ENCODE data around the gene TBC1D5. TPM values are rescaled to one million over a fixed set of nuclear protein-coding genes. Genes with fewer than 3 reads are reported as not detected.

Gene TBC1D5
- polyA plus RNA-seq, 1 experiment = 27.0 TPM

DNA sequence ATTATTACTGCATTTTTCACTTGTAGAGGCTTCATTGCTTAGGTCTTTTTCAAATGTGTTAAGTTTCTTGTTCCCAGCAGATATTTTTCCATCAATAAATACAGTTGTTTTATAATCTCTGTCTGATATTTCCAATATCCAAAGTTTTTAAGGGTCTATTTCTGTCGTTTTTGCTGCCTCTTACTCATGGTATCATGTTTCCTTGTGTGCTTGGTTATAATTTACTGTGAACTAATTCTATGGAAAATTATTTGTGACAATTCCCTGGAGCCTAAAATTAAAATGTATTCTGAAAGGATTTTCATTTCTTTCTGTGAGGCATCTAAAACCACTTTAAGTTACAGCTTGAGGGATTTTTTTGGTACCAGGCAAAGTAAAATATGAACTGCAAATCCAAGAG lies 17.5 kb downstream of the TBC1D5 start:
- no peak for DNase-seq (ENCODE audit: low read depth)
- Histone ChIP-seq H3K27me3 (ENCODE audit: control insufficient read depth, insufficient read depth, low read length) (no peaks in the 10 kb centered on the region), H3K36me3 (ENCODE audit: control insufficient read depth, insufficient read depth, low read length) (no peaks in the 10 kb centered on the region), H3K4me3 (ENCODE audit: low read depth, low read length) (no peak overlapping the region)
- ChIA-PET POLR2A (no interaction called here), CTCF (interaction anchor here (0.6 kb wide), 1 partner anchor 872 kb away, joined by 4 read pairs; no protein-coding TSS in a partner anchor)
- TF ChIP-seq, protein P1, sequence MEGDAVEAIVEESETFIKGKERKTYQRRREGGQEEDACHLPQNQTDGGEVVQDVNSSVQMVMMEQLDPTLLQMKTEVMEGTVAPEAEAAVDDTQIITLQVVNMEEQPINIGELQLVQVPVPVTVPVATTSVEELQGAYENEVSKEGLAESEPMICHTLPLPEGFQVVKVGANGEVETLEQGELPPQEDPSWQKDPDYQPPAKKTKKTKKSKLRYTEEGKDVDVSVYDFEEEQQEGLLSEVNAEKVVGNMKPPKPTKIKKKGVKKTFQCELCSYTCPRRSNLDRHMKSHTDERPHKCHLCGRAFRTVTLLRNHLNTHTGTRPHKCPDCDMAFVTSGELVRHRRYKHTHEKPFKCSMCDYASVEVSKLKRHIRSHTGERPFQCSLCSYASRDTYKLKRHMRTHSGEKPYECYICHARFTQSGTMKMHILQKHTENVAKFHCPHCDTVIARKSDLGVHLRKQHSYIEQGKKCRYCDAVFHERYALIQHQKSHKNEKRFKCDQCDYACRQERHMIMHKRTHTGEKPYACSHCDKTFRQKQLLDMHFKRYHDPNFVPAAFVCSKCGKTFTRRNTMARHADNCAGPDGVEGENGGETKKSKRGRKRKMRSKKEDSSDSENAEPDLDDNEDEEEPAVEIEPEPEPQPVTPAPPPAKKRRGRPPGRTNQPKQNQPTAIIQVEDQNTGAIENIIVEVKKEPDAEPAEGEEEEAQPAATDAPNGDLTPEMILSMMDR (IDR thresholded peaks at IDR 0.05; ENCODE audit: insufficient read depth, low read depth, low read length) = no peak

DNA sequence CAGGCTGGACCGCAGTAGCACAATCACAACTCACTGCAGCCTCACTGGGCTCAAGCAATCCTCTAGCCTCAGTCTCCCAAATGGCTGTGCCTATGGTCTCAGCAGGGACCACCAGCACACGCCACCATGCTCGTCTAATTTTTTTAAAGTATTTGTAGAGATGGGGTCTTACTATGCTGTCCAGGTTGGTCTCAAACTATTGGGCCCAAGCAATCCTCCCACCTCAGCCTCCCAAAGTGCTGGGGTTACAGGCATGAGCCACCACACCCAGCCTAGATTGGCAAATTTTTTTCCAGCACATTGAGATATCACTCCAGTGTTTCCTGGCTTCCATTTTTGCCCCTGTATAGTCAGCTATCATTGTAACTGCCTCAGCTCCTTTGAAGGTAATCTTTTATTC lies 18.3 kb downstream of the TBC1D5 start:
- POLR2A ChIA-PET = no interaction called here
- Histone ChIP-seq H3K27me3 (ENCODE audit: control insufficient read depth, insufficient read depth, low read length) (no peaks in the 10 kb centered on the region), H3K36me3 (ENCODE audit: control insufficient read depth, insufficient read depth, low read length) (no peaks in the 10 kb centered on the region), H3K4me3 (ENCODE audit: low read depth, low read length) (no peak overlapping the region)
- no peak for DNase-seq (ENCODE audit: low read depth)
- CTCF ChIA-PET = interaction anchor here (0.6 kb wide), 1 partner anchor 871 kb away, joined by 4 read pairs; no protein-coding TSS in a partner anchor
- TF ChIP-seq, protein P1 (IDR thresholded peaks at IDR 0.05; ENCODE audit: insufficient read depth, low read depth, low read length) = no peak

DNA sequence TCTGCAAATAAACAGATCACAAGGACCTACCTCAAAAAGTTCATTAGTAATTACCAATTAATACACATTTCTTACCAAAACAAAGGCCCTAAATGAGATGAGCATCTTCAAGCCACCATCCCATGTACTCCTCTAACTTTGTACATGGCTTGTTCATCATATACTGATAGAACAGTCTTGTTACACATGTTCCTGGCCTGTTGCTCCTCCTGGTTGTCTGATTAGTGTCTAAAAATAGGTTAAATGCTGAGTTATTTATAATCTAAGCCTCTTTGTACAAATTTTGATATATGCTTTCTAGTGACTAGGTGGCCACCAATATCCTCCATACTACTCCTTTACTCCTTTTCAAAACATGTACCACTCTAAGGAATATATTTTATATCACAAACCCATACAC lies 25.0 kb downstream of the TBC1D5 start:
- TF ChIP-seq, protein P1 (IDR thresholded peaks at IDR 0.05; ENCODE audit: insufficient read depth, low read depth, low read length) = no peak
- POLR2A ChIA-PET = no interaction called here
- DNase-seq (ENCODE audit: low read depth) = no peak
- H3K36me3 ChIP-seq (ENCODE audit: control insufficient read depth, insufficient read depth, low read length) = no peaks in the 10 kb centered on the region
- no peaks in the 10 kb centered on the region for H3K27me3 ChIP-seq (ENCODE audit: control insufficient read depth, insufficient read depth, low read length)
- no peak overlapping the region for H3K4me3 ChIP-seq (ENCODE audit: low read depth, low read length)
- CTCF ChIA-PET = no interaction called here

DNA sequence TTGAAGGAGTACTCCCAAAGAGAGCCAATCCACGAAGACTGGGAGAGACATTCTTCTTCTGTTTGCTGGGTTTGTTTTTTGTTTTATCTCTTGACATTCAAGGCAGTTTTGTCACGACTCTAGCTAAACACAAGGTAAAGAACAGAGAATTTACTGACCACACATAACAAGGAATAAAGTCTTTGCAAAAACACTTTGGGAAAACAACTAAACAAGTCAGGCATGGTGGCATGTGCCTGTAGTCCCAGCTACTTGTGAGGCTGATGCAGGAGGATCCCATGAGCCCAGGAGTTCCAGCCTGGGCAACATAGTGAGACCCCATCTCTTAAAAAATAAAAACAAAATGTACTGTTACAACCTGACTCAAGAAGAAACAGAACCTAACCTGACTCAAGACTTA lies 28.0 kb downstream of the TBC1D5 start:
- ChIA-PET POLR2A (no interaction called here), CTCF (interaction anchor here (0.7 kb wide), 1 partner anchor 14 kb away, joined by 3 read pairs; no protein-coding TSS in a partner anchor)
- no peak for DNase-seq (ENCODE audit: low read depth)
- Histone ChIP-seq H3K36me3 (ENCODE audit: control insufficient read depth, insufficient read depth, low read length) (no peaks in the 10 kb centered on the region), H3K27me3 (ENCODE audit: control insufficient read depth, insufficient read depth, low read length) (no peaks in the 10 kb centered on the region), H3K4me3 (ENCODE audit: low read depth, low read length) (no peak overlapping the region)
- TF ChIP-seq, protein P1 (IDR thresholded peaks at IDR 0.05; ENCODE audit: insufficient read depth, low read depth, low read length) = no peak

DNA sequence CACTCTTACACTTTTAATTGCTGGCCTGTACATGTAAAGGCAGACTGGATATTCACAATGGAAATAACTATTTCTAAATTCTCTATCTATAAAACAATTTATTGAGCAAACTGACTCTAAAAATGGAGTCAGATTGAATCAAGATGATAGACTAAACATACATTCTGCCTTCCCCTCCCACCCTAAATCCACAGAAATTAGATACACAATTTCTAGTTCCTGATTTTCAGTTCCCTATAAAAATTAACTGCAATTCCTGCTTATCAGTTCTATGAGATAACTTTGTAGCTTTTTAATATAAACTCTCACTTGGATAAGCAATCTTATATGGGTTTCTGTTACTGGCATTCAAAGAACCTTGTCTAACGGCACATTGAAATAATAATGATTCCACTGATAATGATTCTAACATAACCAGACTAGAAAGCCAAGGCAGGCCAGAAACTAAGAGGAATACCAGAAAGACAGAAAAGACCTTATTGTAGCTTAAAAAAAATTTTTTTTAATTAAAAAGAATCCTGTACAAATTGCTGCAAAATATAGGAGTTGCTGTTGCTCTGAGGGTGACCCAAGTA lies 33.1 kb downstream of the TBC1D5 start:
- TF ChIP-seq, protein P1 (IDR thresholded peaks at IDR 0.05; ENCODE audit: insufficient read depth, low read depth, low read length) = no peak
- CTCF ChIA-PET = no interaction called here
- DNase-seq (ENCODE audit: low read depth) = no peak

More for the DNA sequence above, 33.1 kb downstream of the TBC1D5 start:
- Histone ChIP-seq H3K4me3 (ENCODE audit: low read depth, low read length) (no peak overlapping the region), H3K27me3 (ENCODE audit: control insufficient read depth, insufficient read depth, low read length) (no peaks in the 10 kb centered on the region), H3K36me3 (ENCODE audit: control insufficient read depth, insufficient read depth, low read length) (no peaks in the 10 kb centered on the region)
- POLR2A ChIA-PET = no interaction called here
